ENCODE results near the gene C1QTNF9B. TPM values are rescaled to one million over a fixed set of nuclear protein-coding genes. Genes with fewer than 3 reads are reported as not detected.

C1QTNF9B gene
- total RNA-seq, 1 experiment from 2014 or later = not detected

DNA sequence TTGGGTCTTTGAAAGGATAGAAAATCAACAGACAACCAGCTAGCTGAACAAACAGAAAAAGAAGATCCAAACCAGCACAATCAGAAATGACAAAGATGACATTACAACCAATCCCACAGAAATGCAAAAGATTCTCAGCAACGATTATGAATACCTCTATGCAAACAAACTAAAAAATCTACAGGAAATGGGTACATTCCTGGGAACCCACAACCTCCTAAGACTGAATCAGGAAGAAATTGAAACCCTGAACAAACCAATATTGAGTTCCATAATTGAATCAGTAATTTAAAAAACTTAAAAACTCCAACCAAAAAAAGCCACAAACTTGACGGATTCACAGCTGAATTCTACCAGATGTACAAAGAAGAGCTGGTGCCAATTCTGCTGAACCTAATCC is 20.9 kb upstream of the C1QTNF9B start:
- H3K4me2 ChIP-seq (ENCODE audit: low read length) = peak overlapping the region; percentile 5; the same call in 1 of the 2 replicates
- H3K9me2 ChIP-seq (replicated peaks; ENCODE audit: low read length) = no peaks in the 10 kb centered on the region
- H3K27ac ChIP-seq (ENCODE audit: low read length) = no peak overlapping the region
- no peaks in the 10 kb centered on the region for H3K79me2 ChIP-seq (ENCODE audit: low read length)
- BruUV-seq (replicated peaks) = no TSS peak
- CTCF ChIA-PET = interaction anchor here (1.0 kb wide), 1 partner anchor 42 kb away, joined by 6 read pairs; no protein-coding TSS in a partner anchor
- intact Hi-C loops (cut with micrococcal nuclease) = no loop called here
- H3K27me3 ChIP-seq (ENCODE audit: low read length) = no peaks in the 10 kb centered on the region
- H4K20me1 ChIP-seq (ENCODE audit: low read length) = no peaks in the 10 kb centered on the region
- no peaks in the 10 kb centered on the region for H3K36me3 ChIP-seq (ENCODE audit: low read depth, low read length)
- DNase-seq (peak; percentile 50), ATAC-seq (no peak)
- H3K9me3 ChIP-seq (ENCODE audit: low read length) = no peaks in the 10 kb centered on the region
- H3F3A ChIP-seq (ENCODE audit: low read length, unreplicated experiment) = no peaks in the 10 kb centered on the region
- H3K4me1 ChIP-seq (ENCODE audit: insufficient read depth, low read length) = peaks cover 10% of the 10 kb centered on the region
- POLR2A ChIA-PET (ENCODE audit: unreplicated experiment) = no interaction called here
- no peak overlapping the region for H3K4me3 ChIP-seq (ENCODE audit: low read length)
- H3K9ac ChIP-seq (ENCODE audit: low read length) = no peak overlapping the region
- no peak overlapping the region for H2AFZ ChIP-seq (ENCODE audit: low read length)
- no peak for TF ChIP-seq EZH2phosphoT487 (IDR thresholded peaks at IDR 0.05; ENCODE audit: borderline replicate concordance, low read length)
- no peak for TF ChIP-seq EZH2 (IDR thresholded peaks at IDR 0.05; ENCODE audit: low read length, unreplicated experiment)
- TF ChIP-seq, protein P1, sequence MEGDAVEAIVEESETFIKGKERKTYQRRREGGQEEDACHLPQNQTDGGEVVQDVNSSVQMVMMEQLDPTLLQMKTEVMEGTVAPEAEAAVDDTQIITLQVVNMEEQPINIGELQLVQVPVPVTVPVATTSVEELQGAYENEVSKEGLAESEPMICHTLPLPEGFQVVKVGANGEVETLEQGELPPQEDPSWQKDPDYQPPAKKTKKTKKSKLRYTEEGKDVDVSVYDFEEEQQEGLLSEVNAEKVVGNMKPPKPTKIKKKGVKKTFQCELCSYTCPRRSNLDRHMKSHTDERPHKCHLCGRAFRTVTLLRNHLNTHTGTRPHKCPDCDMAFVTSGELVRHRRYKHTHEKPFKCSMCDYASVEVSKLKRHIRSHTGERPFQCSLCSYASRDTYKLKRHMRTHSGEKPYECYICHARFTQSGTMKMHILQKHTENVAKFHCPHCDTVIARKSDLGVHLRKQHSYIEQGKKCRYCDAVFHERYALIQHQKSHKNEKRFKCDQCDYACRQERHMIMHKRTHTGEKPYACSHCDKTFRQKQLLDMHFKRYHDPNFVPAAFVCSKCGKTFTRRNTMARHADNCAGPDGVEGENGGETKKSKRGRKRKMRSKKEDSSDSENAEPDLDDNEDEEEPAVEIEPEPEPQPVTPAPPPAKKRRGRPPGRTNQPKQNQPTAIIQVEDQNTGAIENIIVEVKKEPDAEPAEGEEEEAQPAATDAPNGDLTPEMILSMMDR (conservative IDR thresholded peaks at IDR 0.05; ENCODE audit: low read depth, low read length) = no peak

GRCh38 chr13:23915308-23915707 is 18.0 kb upstream of the C1QTNF9B start:
- Histone ChIP-seq H3K9me2 (replicated peaks; ENCODE audit: low read length) (no peaks in the 10 kb centered on the region), H3F3A (ENCODE audit: low read length, unreplicated experiment) (no peaks in the 10 kb centered on the region), H3K27ac (ENCODE audit: low read length) (no peak overlapping the region), H3K4me2 (ENCODE audit: low read length) (no peak overlapping the region), H3K4me3 (ENCODE audit: low read length) (no peak overlapping the region), H3K36me3 (ENCODE audit: low read depth, low read length) (no peaks in the 10 kb centered on the region), H3K9ac (ENCODE audit: low read length) (no peak overlapping the region), H3K4me1 (ENCODE audit: insufficient read depth, low read length) (peaks cover 10% of the 10 kb centered on the region), H3K79me2 (ENCODE audit: low read length) (no peaks in the 10 kb centered on the region), H3K27me3 (ENCODE audit: low read length) (no peaks in the 10 kb centered on the region), H4K20me1 (ENCODE audit: low read length) (no peaks in the 10 kb centered on the region), H2AFZ (ENCODE audit: low read length) (no peak overlapping the region), H3K9me3 (ENCODE audit: low read length) (no peaks in the 10 kb centered on the region)
- no TSS peak for BruUV-seq (replicated peaks)
- ChIA-PET CTCF (no interaction called here), POLR2A (ENCODE audit: unreplicated experiment) (interaction anchor here (0.5 kb wide), 1 partner anchor 1194 kb away, joined by 3 read pairs; no protein-coding TSS in a partner anchor)
- DNase-seq (peak; percentile 83), ATAC-seq (peak; percentile 88)
- intact Hi-C loops (cut with micrococcal nuclease) = no loop called here
- TF ChIP-seq EZH2 (IDR thresholded peaks at IDR 0.05; ENCODE audit: low read length, unreplicated experiment) = no peak
- no peak for TF ChIP-seq EZH2phosphoT487 (IDR thresholded peaks at IDR 0.05; ENCODE audit: borderline replicate concordance, low read length)
- TF ChIP-seq, protein P1 (conservative IDR thresholded peaks at IDR 0.05; ENCODE audit: low read depth, low read length) = peak; percentile 46

GRCh38 chr13:23912469-23912868 is 15.2 kb upstream of the C1QTNF9B start:
- Histone ChIP-seq H3K9ac (ENCODE audit: low read length) (no peak overlapping the region), H3K9me3 (ENCODE audit: low read length) (no peaks in the 10 kb centered on the region), H3K4me3 (ENCODE audit: low read length) (no peak overlapping the region), H3K27ac (ENCODE audit: low read length) (no peak overlapping the region), H3K4me1 (ENCODE audit: insufficient read depth, low read length) (no peaks in the 10 kb centered on the region), H2AFZ (ENCODE audit: low read length) (no peak overlapping the region), H3K27me3 (ENCODE audit: low read length) (no peaks in the 10 kb centered on the region), H3K4me2 (ENCODE audit: low read length) (no peak overlapping the region), H3K79me2 (ENCODE audit: low read length) (no peaks in the 10 kb centered on the region), H3K36me3 (ENCODE audit: low read depth, low read length) (no peaks in the 10 kb centered on the region), H3K9me2 (replicated peaks; ENCODE audit: low read length) (no peaks in the 10 kb centered on the region), H4K20me1 (ENCODE audit: low read length) (no peaks in the 10 kb centered on the region), H3F3A (ENCODE audit: low read length, unreplicated experiment) (no peaks in the 10 kb centered on the region)
- intact Hi-C loops (cut with micrococcal nuclease) = no loop called here
- ChIA-PET CTCF (interaction anchor here (0.6 kb wide), 2 partner anchors 50 to 346 kb away, joined by 4 read pairs; no protein-coding TSS in a partner anchor), POLR2A (ENCODE audit: unreplicated experiment) (no interaction called here)
- TF ChIP-seq, protein P1 (conservative IDR thresholded peaks at IDR 0.05; ENCODE audit: low read depth, low read length) = no peak
- TF ChIP-seq EZH2phosphoT487 (IDR thresholded peaks at IDR 0.05; ENCODE audit: borderline replicate concordance, low read length) (no peak), EZH2 (IDR thresholded peaks at IDR 0.05; ENCODE audit: low read length, unreplicated experiment) (no peak)
- ATAC-seq = no peak
- DNase-seq = no peak
- no TSS peak for BruUV-seq (replicated peaks)

Data from PC-3 (cell line).